ENCODE results near the gene CNTNAP5.
A peak's percentile ranks its signal among the peaks of the same experiment; 100 is the strongest.

CNTNAP5 gene

GRCh38 chr2:124317628-124318027 lies 292.5 kb downstream of the CNTNAP5 start:
- TF ChIP-seq CTCF (IDR thresholded peaks at IDR 0.05) (no peak), ZFX (IDR thresholded peaks at IDR 0.05; ENCODE audit: borderline replicate concordance) (no peak)
- no peak overlapping the region for H3K27ac ChIP-seq

- H3K27ac ChIP-seq: no peak overlapping the region
- TF ChIP-seq CTCF (IDR thresholded peaks at IDR 0.05) (no peak), ZFX (IDR thresholded peaks at IDR 0.05; ENCODE audit: borderline replicate concordance) (no peak)
Observed at GRCh38 chr2:124318913-124319312, 293.8 kb downstream of the CNTNAP5 start.

- TF ChIP-seq CTCF (IDR thresholded peaks at IDR 0.05) (no peak), ZFX (IDR thresholded peaks at IDR 0.05; ENCODE audit: borderline replicate concordance) (no peak)
- H3K27ac ChIP-seq: no peak overlapping the region
Observed at GRCh38 chr2:124319577-124319976, 294.5 kb downstream of the CNTNAP5 start.

- no peak overlapping the region for H3K27ac ChIP-seq
- TF ChIP-seq CTCF (IDR thresholded peaks at IDR 0.05) (no peak), ZFX (IDR thresholded peaks at IDR 0.05; ENCODE audit: borderline replicate concordance) (no peak)
Observed at GRCh38 chr2:124320051-124320688, 295.1 kb downstream of the CNTNAP5 start.

- H3K27ac ChIP-seq: no peak overlapping the region
- TF ChIP-seq ZFX (IDR thresholded peaks at IDR 0.05; ENCODE audit: borderline replicate concordance) (no peak), CTCF (IDR thresholded peaks at IDR 0.05) (no peak)
Observed at GRCh38 chr2:124323321-124323720, 298.2 kb downstream of the CNTNAP5 start.

GRCh38 chr2:124325667-124326440 lies 300.8 kb downstream of the CNTNAP5 start:
- TF ChIP-seq ZFX (IDR thresholded peaks at IDR 0.05; ENCODE audit: borderline replicate concordance) (no peak), CTCF (IDR thresholded peaks at IDR 0.05) (0 out of 2 replicates have a peak, but pooled peaks have one; percentile 18)
- no peak overlapping the region for H3K27ac ChIP-seq

GRCh38 chr2:124327303-124327702 lies 302.2 kb downstream of the CNTNAP5 start:
- TF ChIP-seq ZFX (IDR thresholded peaks at IDR 0.05; ENCODE audit: borderline replicate concordance) (no peak), CTCF (IDR thresholded peaks at IDR 0.05) (no peak)
- H3K27ac ChIP-seq: no peak overlapping the region
